CD4-positive, alpha-beta T cell treated with Interleukin-17A for 4 hours (primary cell): Measurements from ENCODE around the gene TCHHL1.

ENCODE experiments used
- DNase-seq: peaks from one replicate; pipeline ENCODE4 v3.0.0-alpha.2; 2020; ENCODE audit warnings: mixed read lengths

Gene TCHHL1

GRCh38 chr1:152089014-152089674, at the start of gene TCHHL1:
TSS of gene TCHHL1 (minus strand) at chr1:152089064. CDS start at chr1:152088143, 921 bp downstream.
- DNase-seq, result no peak

- DNase-seq, result no peak
These were observed 48.4 kb upstream of the TCHHL1 start for GRCh38 chr1:152137215-152137614.

- DNase-seq, result no peak
These were observed 41.3 kb upstream of the TCHHL1 start for GRCh38 chr1:152130186-152130585.

- DNase-seq, result no peak
These were observed 38.8 kb upstream of the TCHHL1 start for GRCh38 chr1:152127673-152128072.

- no peak for DNase-seq
These were observed 37.1 kb upstream of the TCHHL1 start for GRCh38 chr1:152125834-152126443.

- no peak for DNase-seq
These were observed 30.1 kb upstream of the TCHHL1 start for GRCh38 chr1:152118915-152119314.

- DNase-seq, result no peak
These were observed 26.5 kb upstream of the TCHHL1 start, which contains the start of gene TCHH for GRCh38 chr1:152115344-152115743. TSS of gene TCHH (minus strand) at chr1:152115444. CDS start at chr1:152114080, 1,364 bp downstream.

GRCh38 chr1:152112885-152113432, 24.1 kb upstream of the TCHHL1 start:
- no peak for DNase-seq

- peak; percentile 4 for DNase-seq
These were observed 23.4 kb upstream of the TCHHL1 start for GRCh38 chr1:152112101-152112884.

GRCh38 chr1:152111515-152111968, 22.7 kb upstream of the TCHHL1 start:
- DNase-seq, result peak; percentile 27

GRCh38 chr1:152110860-152111514, 22.1 kb upstream of the TCHHL1 start:
- peak; percentile 27 for DNase-seq

GRCh38 chr1:152110365-152110859, 21.5 kb upstream of the TCHHL1 start:
- peak; percentile 43 for DNase-seq

- DNase-seq, result no peak
These were observed 21.1 kb upstream of the TCHHL1 start for GRCh38 chr1:152109998-152110294.

- DNase-seq, result no peak
These were observed 20.6 kb upstream of the TCHHL1 start for GRCh38 chr1:152109231-152109997.

- DNase-seq, result no peak
These were observed 20.0 kb upstream of the TCHHL1 start for GRCh38 chr1:152108882-152109222.

GRCh38 chr1:152107984-152108881, 19.4 kb upstream of the TCHHL1 start:
- no peak for DNase-seq

- DNase-seq, result no peak
These were observed 18.4 kb upstream of the TCHHL1 start for GRCh38 chr1:152107031-152107983.

GRCh38 chr1:152104854-152105253, 16.0 kb upstream of the TCHHL1 start:
- no peak for DNase-seq

GRCh38 chr1:152096931-152097330, 8.1 kb upstream of the TCHHL1 start:
- DNase-seq, result no peak

- DNase-seq, result no peak
These were observed 2.1 kb downstream of the TCHHL1 start for GRCh38 chr1:152086760-152087159.
